H9 (cell line): ENCODE measurements around the gene PIK3R4. TPM values are rescaled to one million over a fixed set of nuclear protein-coding genes. Genes with fewer than 3 reads are reported as not detected.

Source experiments
- DNase-seq: peaks from one replicate; pipeline ENCODE4 v3.0.0-alpha.2; 2017
- H2AFZ ChIP-seq: one replicate; pipeline ENCODE4 v1.6.1; 2013; ENCODE audit warnings: mild to moderate bottlenecking, low read length, control low read depth, moderate library complexity
- H2AK5ac ChIP-seq: 2 replicates; pipeline ENCODE4 v1.6.1; 2013; ENCODE audit warnings: low read length, control low read depth, mixed read lengths; ENCODE audit not compliant: insufficient read length
- H2BK120ac ChIP-seq: one replicate; pipeline ENCODE4 v1.6.1; 2013; ENCODE audit warnings: low read depth, mild to moderate bottlenecking, low read length, control low read depth, inconsistent platforms; ENCODE audit not compliant: poor library complexity, severe bottlenecking
- H2BK12ac ChIP-seq: 2 replicates; pipeline ENCODE4 v1.6.1; 2013; ENCODE audit warnings: low read length, control low read depth, mixed read lengths, low read depth; ENCODE audit not compliant: insufficient read length
- H2BK15ac ChIP-seq: 2 replicates; pipeline ENCODE4 v1.6.1; 2013; ENCODE audit warnings: low read depth, low read length, control low read depth
- H2BK20ac ChIP-seq: one replicate; pipeline ENCODE4 v1.6.1; 2013; ENCODE audit warnings: low read depth, mild to moderate bottlenecking, low read length, control low read depth, inconsistent platforms; ENCODE audit not compliant: poor library complexity, severe bottlenecking
- H2BK5ac ChIP-seq: 2 replicates; pipeline ENCODE4 v1.6.1; 2013; ENCODE audit warnings: low read length, control low read depth, mixed read lengths; ENCODE audit not compliant: insufficient read length
- H3K14ac ChIP-seq: 2 replicates; pipeline ENCODE4 v1.6.1; 2013; ENCODE audit warnings: low read length, control low read depth; ENCODE audit not compliant: insufficient read depth
- H3K18ac ChIP-seq: 2 replicates; pipeline ENCODE4 v1.6.1; 2013; ENCODE audit warnings: low read depth, mild to moderate bottlenecking, mixed read lengths, low read length, control low read depth; ENCODE audit not compliant: insufficient read length
- H3K23ac ChIP-seq: 2 replicates; pipeline ENCODE4 v1.6.1; 2013; ENCODE audit warnings: low read length, control low read depth, mixed read lengths, low read depth; ENCODE audit not compliant: insufficient read length
- H3K23me2 ChIP-seq: 2 replicates; pipeline ENCODE4 v1.6.1; 2013; ENCODE audit warnings: low read depth, mild to moderate bottlenecking, mixed read lengths, low read length, control low read depth; ENCODE audit not compliant: insufficient read length, poor library complexity, severe bottlenecking
- H3K27ac ChIP-seq: 2 replicates; pipeline ENCODE4 v1.5.1; 2013; ENCODE audit warnings: low read length, control low read depth, mixed read lengths, low read depth; ENCODE audit not compliant: insufficient read length
- H3K27me3 ChIP-seq: 2 replicates; pipeline ENCODE4 v1.6.1; 2013; ENCODE audit warnings: low read length, control low read depth, inconsistent platforms; ENCODE audit not compliant: insufficient read depth
- H3K4ac ChIP-seq: 2 replicates; pipeline ENCODE4 v1.6.1; 2013; ENCODE audit warnings: low read depth, mild to moderate bottlenecking, control low read depth, inconsistent platforms, low read length, moderate library complexity
- H3K4me1 ChIP-seq: 2 replicates; pipeline ENCODE4 v1.6.1; 2013; ENCODE audit warnings: low read length, control low read depth, inconsistent platforms; ENCODE audit not compliant: insufficient read depth
- H3K4me2 ChIP-seq: 2 replicates; pipeline ENCODE4 v1.6.1; 2013; ENCODE audit warnings: low read length, control low read depth, mixed read lengths; ENCODE audit not compliant: insufficient read length, insufficient read depth
- H3K56ac ChIP-seq: 2 replicates; pipeline ENCODE4 v1.6.1; 2013; ENCODE audit warnings: low read depth, mild to moderate bottlenecking, mixed read lengths, low read length, control low read depth; ENCODE audit not compliant: insufficient read length
- H3K79me1 ChIP-seq: 2 replicates; pipeline ENCODE4 v1.6.1; 2013; ENCODE audit warnings: low read depth, mild to moderate bottlenecking, moderate library complexity, low read length, control low read depth, inconsistent platforms; ENCODE audit not compliant: insufficient read depth, poor library complexity, severe bottlenecking
- H3K79me2 ChIP-seq: 2 replicates; pipeline ENCODE4 v1.6.1; 2013; ENCODE audit warnings: low read length, control low read depth, inconsistent platforms; ENCODE audit not compliant: insufficient read depth
- H3K9ac ChIP-seq: 2 replicates; pipeline ENCODE4 v1.6.1; 2013; ENCODE audit warnings: low read length, control low read depth, mixed read lengths; ENCODE audit not compliant: insufficient read length; ENCODE audit errors: extremely low read depth
- H3K9me3 ChIP-seq: one replicate; pipeline ENCODE4 v1.6.1; 2013; ENCODE audit warnings: low read depth, low read length, inconsistent platforms; ENCODE audit not compliant: control insufficient read depth
- H3T11ph ChIP-seq: one replicate; pipeline ENCODE4 v1.6.1; 2013; ENCODE audit warnings: mild to moderate bottlenecking, low read length, control low read depth, inconsistent platforms
- H4K20me1 ChIP-seq: one replicate; pipeline ENCODE4 v1.6.1; 2013; ENCODE audit not compliant: control insufficient read depth, insufficient read length, insufficient read depth
- H4K5ac ChIP-seq: 2 replicates; pipeline ENCODE4 v1.6.1; 2013; ENCODE audit warnings: low read depth, mild to moderate bottlenecking, mixed read lengths, low read length, control low read depth; ENCODE audit not compliant: insufficient read length
- H4K8ac ChIP-seq: replicated peaks from 2 replicates; pipeline ENCODE4 v1.6.1; 2013; ENCODE audit warnings: low read length, control low read depth, mixed read lengths, low read depth; ENCODE audit not compliant: insufficient read length
- H4K91ac ChIP-seq: 2 replicates; pipeline ENCODE4 v1.6.1; 2013; ENCODE audit warnings: low read depth, mild to moderate bottlenecking, moderate library complexity, mixed read lengths, low read length, control low read depth; ENCODE audit not compliant: insufficient read length
- H3K27ac Mint-ChIP-seq, 3 experiments: 2 replicates in 2 of 3; 3 replicates in 1 of 3; pipeline ENCODE4 v1.8.0; 2020 to 2021; ENCODE audit warnings: mixed read lengths in 3 of 3, mild to moderate bottlenecking in 1 of 3, moderate library complexity in 1 of 3
- H3K27me3 Mint-ChIP-seq: 2 replicates; pipeline ENCODE4 v1.8.0; 2021; ENCODE audit warnings: low read depth, mild to moderate bottlenecking, moderate library complexity, mixed read lengths
- H3K36me3 Mint-ChIP-seq, 3 experiments: 2 replicates in 2 of 3; 3 replicates in 1 of 3; pipeline ENCODE4 v1.8.0; 2020 to 2021; ENCODE audit warnings: low read depth in 3 of 3, mixed read lengths in 3 of 3; ENCODE audit not compliant: insufficient read depth in 1 of 3
- H3K4me1 Mint-ChIP-seq, 2 experiments: 2 replicates each; pipeline ENCODE4 v1.8.0; 2020; ENCODE audit warnings: mixed read lengths in 2 of 2
- H3K4me3 Mint-ChIP-seq, 2 experiments: 2 replicates in 1 of 2; 3 replicates in 1 of 2; pipeline ENCODE4 v1.8.0; 2020 to 2021; ENCODE audit warnings: mild to moderate bottlenecking in 2 of 2, mixed read lengths in 2 of 2, moderate library complexity in 1 of 2
- H3K9me3 Mint-ChIP-seq, 2 experiments: 2 replicates in 1 of 2; 3 replicates in 1 of 2; pipeline ENCODE4 v1.8.0; 2020; ENCODE audit warnings: mild to moderate bottlenecking in 2 of 2, mixed read lengths in 2 of 2, moderate library complexity in 1 of 2
- total RNA-seq: library from RNA; stranded (reverse); gene quantifications from 2 replicates; pipeline ENCODE4 v1.2.1, GENCODE V29; 2021
- TF ChIP-seq, protein P1 (sequence below): fragments of 200-600 bp; sonication (generic); conservative IDR thresholded peaks from 3 replicates; pipeline ENCODE4 v1.8.0; 2021; ENCODE audit warnings: antibody characterized with exemption, mild to moderate bottlenecking

PIK3R4 gene
- total RNA-seq, 1 experiment from 2014 or later = 28.6 TPM

DNA sequence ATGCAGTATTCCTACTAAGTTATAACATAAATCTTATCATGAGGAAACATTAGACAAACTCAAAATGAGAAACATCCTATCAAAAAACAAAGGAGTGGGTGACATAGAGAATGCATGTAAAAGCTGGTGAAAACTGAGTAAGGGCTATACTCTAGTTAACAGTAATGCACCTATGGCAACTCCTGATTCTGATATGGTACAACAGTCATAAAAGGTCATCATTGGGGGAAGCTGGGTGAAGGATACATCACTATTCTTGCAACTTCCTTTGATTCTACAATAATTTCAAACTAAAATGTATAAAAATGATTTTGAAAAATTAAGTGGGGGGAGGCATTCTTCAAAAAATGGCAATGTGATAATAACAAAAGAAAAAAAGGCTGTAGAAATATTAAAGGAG lies 6.8 kb downstream of the PIK3R4 start:
- H3K36me3 Mint-ChIP-seq = peaks cover 28 to 41% (median 40%) of the 10 kb centered on the region in 3 experiments; a peak in 6 of 7 replicates
- Histone ChIP-seq H3K23me2 (no peaks in the 10 kb centered on the region), H4K91ac (no peak overlapping the region), H4K8ac (no peak overlapping the region), H3K14ac (no peak overlapping the region), H3K79me1 (peaks cover 5% of the 10 kb centered on the region), H4K5ac (no peak overlapping the region), H3K23ac (no peak overlapping the region), H3K4me2 (no peak overlapping the region), H3K27ac (no peak overlapping the region), H3K4ac (no peak overlapping the region), H2AFZ (no peak overlapping the region), H4K20me1 (no peaks in the 10 kb centered on the region), H2BK120ac (no peak overlapping the region), H2BK5ac (no peak overlapping the region), H3K27me3 (no peaks in the 10 kb centered on the region), H3K79me2 (peaks cover 16% of the 10 kb centered on the region; the same call in 1 of the 2 replicates), H3K56ac (no peak overlapping the region), H2BK15ac (no peak overlapping the region), H3K9ac (no peak overlapping the region), H3K18ac (no peak overlapping the region), H3T11ph (no peak overlapping the region), H2AK5ac (no peak overlapping the region), H2BK20ac (no peak overlapping the region), H2BK12ac (no peak overlapping the region), H3K4me1 (no peaks in the 10 kb centered on the region), H3K9me3 (no peaks in the 10 kb centered on the region)
- H3K4me3 Mint-ChIP-seq = no peak overlapping the region
- H3K27ac Mint-ChIP-seq = no peak overlapping the region
- TF ChIP-seq, protein P1, sequence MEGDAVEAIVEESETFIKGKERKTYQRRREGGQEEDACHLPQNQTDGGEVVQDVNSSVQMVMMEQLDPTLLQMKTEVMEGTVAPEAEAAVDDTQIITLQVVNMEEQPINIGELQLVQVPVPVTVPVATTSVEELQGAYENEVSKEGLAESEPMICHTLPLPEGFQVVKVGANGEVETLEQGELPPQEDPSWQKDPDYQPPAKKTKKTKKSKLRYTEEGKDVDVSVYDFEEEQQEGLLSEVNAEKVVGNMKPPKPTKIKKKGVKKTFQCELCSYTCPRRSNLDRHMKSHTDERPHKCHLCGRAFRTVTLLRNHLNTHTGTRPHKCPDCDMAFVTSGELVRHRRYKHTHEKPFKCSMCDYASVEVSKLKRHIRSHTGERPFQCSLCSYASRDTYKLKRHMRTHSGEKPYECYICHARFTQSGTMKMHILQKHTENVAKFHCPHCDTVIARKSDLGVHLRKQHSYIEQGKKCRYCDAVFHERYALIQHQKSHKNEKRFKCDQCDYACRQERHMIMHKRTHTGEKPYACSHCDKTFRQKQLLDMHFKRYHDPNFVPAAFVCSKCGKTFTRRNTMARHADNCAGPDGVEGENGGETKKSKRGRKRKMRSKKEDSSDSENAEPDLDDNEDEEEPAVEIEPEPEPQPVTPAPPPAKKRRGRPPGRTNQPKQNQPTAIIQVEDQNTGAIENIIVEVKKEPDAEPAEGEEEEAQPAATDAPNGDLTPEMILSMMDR = no peak
- peaks cover 16 to 18% of the 10 kb centered on the region in 2 experiments for H3K4me1 Mint-ChIP-seq
- no peaks in the 10 kb centered on the region for H3K27me3 Mint-ChIP-seq
- H3K9me3 Mint-ChIP-seq = no peaks in the 10 kb centered on the region
- DNase-seq = no peak
